GM10248 (cell line): ENCODE measurements around the gene OSBPL9.
A peak's percentile ranks its signal among the peaks of the same experiment; 100 is the strongest.

Experiments used
- CTCF ChIA-PET: fragments of 300-600 bp; sonication (Branson Sonifier 250); formaldehyde crosslinking; extraction: SDS; loops from one replicate; lab custom pipeline; 2021; ENCODE audit warnings: antibody characterized with exemption; lab: Yijun Ruan, JAX
- POLR2A ChIA-PET: fragments of 350-650 bp; sonication (Branson Sonifier 250); formaldehyde crosslinking; extraction: SDS; loops from one replicate; lab custom pipeline; 2020; ENCODE audit warnings: antibody characterized with exemption; lab: Yijun Ruan, JAX
- DNase-seq: peaks from one replicate; pipeline ENCODE4 v3.0.0; 2012; ENCODE audit errors: extremely low spot score
- TF ChIP-seq, protein P1 (sequence below): IDR thresholded peaks from 2 replicates; pipeline ENCODE4 v1.5.1; 2012; ENCODE audit warnings: mild to moderate bottlenecking, low read depth; ENCODE audit errors: extremely low read depth, missing control alignments, control extremely low read depth

OSBPL9 gene

DNA sequence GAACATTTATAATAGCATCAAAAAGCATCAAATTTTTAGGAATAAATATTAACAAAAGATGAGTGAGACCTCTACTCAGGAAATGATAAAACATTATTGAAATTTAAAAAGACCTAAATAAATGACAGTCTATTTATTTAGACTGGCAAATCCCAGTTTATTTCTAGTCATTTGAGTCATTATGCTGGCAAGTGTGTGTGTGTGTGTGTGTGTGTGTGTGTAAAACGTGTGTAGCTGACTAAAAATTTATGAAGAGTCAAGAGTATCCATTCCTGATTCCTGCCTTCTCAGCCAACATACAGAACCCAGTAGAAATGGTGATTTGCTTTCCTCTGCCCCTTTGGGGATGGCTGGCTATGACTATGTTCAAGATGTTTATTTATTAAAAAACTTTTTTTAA, 46.2 kb downstream of the OSBPL9 start:
- TF ChIP-seq, protein P1, sequence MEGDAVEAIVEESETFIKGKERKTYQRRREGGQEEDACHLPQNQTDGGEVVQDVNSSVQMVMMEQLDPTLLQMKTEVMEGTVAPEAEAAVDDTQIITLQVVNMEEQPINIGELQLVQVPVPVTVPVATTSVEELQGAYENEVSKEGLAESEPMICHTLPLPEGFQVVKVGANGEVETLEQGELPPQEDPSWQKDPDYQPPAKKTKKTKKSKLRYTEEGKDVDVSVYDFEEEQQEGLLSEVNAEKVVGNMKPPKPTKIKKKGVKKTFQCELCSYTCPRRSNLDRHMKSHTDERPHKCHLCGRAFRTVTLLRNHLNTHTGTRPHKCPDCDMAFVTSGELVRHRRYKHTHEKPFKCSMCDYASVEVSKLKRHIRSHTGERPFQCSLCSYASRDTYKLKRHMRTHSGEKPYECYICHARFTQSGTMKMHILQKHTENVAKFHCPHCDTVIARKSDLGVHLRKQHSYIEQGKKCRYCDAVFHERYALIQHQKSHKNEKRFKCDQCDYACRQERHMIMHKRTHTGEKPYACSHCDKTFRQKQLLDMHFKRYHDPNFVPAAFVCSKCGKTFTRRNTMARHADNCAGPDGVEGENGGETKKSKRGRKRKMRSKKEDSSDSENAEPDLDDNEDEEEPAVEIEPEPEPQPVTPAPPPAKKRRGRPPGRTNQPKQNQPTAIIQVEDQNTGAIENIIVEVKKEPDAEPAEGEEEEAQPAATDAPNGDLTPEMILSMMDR = no peak
- DNase-seq = no peak
- POLR2A ChIA-PET = no interaction called here
- CTCF ChIA-PET = interaction anchor here (1.3 kb wide), 1 partner anchor 22 kb away, joined by 3 read pairs; no protein-coding TSS in a partner anchor

DNA sequence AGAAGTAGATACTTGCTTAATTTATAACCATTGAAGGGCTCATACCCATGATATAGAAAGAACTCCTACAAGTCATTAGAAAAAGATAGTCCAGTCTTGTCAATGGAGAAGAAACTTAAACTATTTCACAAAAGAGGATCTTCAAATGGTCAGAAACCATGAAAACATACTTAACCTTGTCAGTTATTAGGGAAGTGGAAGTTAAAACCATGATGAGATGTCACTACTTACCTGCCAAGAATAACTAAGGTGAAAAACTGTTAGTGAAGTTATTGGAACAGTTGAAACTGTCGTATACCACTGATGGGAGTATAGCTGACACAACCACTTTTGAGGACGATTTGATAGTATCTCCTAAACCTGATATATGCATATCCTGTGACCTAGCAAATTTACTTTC, 46.8 kb downstream of the OSBPL9 start:
- TF ChIP-seq, protein P1 = no peak
- POLR2A ChIA-PET = no interaction called here
- CTCF ChIA-PET = interaction anchor here (1.0 to 1.9 kb wide), 6 partner anchors 7 to 68 kb away, joined by 3 to 4 read pairs (median 3); no protein-coding TSS in a partner anchor
- DNase-seq = peak; percentile 15

DNA sequence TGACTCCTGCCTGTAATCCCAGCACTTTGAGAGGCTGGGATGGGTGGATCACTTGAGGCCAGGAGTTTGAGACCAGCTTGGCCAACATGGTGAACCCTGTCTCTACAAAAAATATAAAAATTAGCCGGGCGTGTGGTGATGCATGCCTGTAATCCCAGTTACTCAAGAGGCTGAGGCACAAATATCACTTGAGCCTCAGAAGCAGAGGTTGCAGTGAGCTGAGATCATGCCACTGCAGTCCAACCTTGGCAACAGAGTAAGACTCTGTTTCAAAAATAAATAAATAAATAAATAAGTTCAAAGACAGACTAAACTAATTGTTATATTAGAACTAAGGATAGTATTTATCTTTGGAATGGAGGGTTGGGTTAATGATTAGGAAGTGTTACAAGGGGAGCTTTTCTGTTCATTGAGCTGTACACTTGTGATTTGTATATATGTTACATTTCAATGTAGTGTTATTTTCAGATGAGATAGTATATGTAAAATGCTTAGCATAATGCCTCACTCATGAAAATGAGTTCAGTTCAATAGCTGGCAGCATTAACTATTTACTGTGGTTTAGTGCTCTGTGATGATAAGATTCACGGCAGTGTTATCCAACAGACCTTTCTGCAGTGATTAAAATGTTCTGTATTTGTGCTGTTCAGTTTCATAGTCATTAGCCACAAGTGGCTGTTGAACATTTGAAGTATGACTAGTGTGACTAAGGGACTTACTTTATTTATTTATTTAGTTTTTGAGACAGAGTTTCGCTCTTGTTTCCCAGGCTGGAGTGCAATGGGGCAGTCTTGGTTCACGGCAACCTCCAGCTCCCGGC, 47.7 kb downstream of the OSBPL9 start:
- TF ChIP-seq, protein P1 = no peak
- CTCF ChIA-PET = interaction anchor here (1.0 to 1.9 kb wide), 6 partner anchors 8 to 69 kb away, joined by 3 to 4 read pairs (median 3); no protein-coding TSS in a partner anchor
- DNase-seq = no peak
- POLR2A ChIA-PET = no interaction called here

DNA sequence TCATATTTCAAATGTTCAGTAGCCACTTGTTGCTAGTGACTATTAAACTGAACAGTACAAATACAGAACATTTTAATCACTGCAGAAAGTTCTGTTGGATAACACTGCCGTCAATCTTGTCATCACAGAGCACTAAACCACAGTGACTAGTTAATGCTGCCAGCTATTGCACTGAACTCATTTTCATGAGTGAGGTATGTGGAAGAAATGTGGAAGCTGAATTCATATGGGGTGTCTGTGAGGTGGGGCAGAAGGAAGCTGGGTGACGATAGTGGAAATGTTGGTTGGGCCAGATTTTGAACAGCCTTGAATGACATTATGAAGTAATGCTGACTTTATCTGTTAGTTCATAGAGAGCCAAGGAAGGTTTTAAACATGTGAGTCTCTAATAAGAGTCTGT, 49.6 kb downstream of the OSBPL9 start:
- ChIA-PET CTCF (interaction anchor here (1.3 to 1.6 kb wide), 3 partner anchors 10 to 49 kb away, joined by 3 to 5 read pairs (median 4); no protein-coding TSS in a partner anchor), POLR2A (no interaction called here)
- DNase-seq = no peak
- TF ChIP-seq, protein P1 = no peak

DNA sequence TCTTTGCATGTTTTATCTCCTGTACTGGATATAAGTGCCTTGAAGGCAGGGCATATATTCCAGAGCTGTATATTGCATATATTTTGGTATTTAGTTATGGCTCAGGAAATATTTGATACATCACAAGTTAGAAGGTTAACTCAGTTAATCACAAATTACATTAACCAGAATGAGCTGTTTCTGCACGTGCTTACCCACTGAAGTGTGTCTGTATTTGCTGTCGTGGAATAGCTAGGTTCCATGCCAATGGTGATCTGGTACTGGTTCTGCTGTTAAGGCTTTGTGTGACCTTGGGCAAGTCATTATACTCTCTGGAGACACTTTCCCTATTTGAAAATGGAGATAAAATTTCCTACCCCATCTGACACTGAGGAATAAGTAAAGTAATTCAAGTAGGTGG, 50.7 kb downstream of the OSBPL9 start:
- ChIA-PET POLR2A (no interaction called here), CTCF (interaction anchor here (1.2 to 1.6 kb wide), 2 partner anchors 14 to 48 kb away, joined by 3 to 5 read pairs; no protein-coding TSS in a partner anchor)
- TF ChIP-seq, protein P1 = no peak
- no peak for DNase-seq

DNA sequence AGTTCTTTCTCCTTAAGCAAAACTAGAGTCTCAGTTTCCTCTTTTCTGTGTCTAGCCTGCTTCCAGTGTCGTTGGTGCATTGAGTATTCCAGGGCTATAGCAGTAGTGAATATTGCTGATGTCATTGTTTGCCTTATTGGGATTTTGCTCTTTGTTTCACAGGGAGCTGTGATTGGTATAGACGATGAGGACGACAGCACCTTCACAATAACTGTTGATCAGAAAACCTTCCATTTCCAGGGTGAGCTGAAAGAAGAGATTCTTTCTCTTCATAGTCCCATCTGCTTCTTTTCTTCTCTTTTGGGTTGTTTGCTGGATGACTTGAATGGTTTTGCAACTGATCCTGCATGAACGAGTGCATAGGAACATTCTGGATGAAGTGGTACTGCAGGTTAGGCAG, 52.4 kb downstream of the OSBPL9 start:
- ChIA-PET CTCF (no interaction called here), POLR2A (no interaction called here)
- TF ChIP-seq, protein P1 = no peak
- DNase-seq = no peak
